Frontal cortex (tissue), 4 donors: Measurements from ENCODE around the gene APOF. TPM values are rescaled to one million over a fixed set of nuclear protein-coding genes. Genes with fewer than 3 reads are reported as not detected.
A peak's percentile ranks its signal among the peaks of the same experiment; 100 is the strongest.
"Not testable (repeated sequence)": the region's sequence is repeated elsewhere in the genome, so short reads cannot be mapped to it uniquely, and the experiment has no call there.

Source experiments
- DNase-seq, 2 donors: peaks; one replicate each; pipeline ENCODE4 v3.0.0; 2012; ENCODE audit warnings: low spot score in 2 of 2
- FAIRE-seq: peaks from 2 replicates; lab custom pipeline; 2012; peaks lifted over from hg19 to GRCh38; lab: Jason Lieb, UNC
- small RNA-seq: library from RNA; depleted of rRNA; stranded (forward); fragments of <200 nt; gene quantifications from one replicate; pipeline ENCODE3, GENCODE V24; 2014
- total RNA-seq: library from RNA; depleted of rRNA; stranded (reverse); fragments of >200 nt; gene quantifications from one replicate; pipeline ENCODE4 v1.2.3, GENCODE V29; 2014
- donor health status: control.
- donor health status: control.
- donor health status: control.

Gene APOF
- total RNA-seq, 1 donor from 2014 or later, result not detected

GRCh38 chr12:56334490-56334793 is 28.2 kb downstream of the APOF start:
- FAIRE-seq (no peak), DNase-seq (no peak)

- FAIRE-seq (no peak), DNase-seq (peak; percentile 78 to 94)
Measured at GRCh38 chr12:56333679-56334489, 28.8 kb downstream of the APOF start, which contains the start of gene PAN2. PAN2 (minus strand) TSS chr12:56334000; CDS start chr12:56333094, 906 bp downstream.

GRCh38 chr12:56333197-56333678 is 29.4 kb downstream of the APOF start:
- DNase-seq (no peak), FAIRE-seq (no peak)

DNA sequence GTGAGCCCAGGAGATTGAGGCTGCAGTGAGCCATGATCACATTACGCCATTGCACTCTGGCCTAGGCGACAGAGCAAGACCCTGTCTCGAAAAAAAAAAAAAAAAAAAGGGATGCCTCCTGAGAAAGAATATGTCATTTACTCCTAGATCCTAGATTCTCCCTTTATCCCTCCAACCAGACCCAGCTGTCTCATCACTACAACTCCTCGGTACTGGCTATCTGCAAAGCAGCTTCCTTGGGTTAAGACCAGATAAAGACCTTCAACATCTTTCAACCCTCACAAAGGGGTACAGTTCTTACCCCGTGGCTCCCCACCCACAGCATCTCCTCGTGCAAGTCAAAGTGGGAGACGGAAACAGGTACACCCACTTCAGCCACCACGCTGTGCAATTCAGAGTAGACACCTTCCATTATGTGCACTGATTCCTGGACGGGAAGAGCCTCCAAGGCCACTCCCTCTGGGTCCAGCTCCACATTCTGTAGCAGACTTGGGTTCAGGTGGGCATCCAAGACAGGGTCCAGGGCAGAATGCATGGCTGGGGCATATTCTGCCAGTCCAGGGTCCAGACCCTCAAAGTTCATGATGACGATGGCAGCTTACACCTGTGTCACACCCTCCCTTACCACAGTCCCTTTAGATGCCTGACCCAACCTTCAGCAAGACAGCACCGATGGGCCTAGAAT is 30.0 kb downstream of the APOF start:
- DNase-seq (no peak), FAIRE-seq (no peak)

GRCh38 chr12:56330936-56331490 is 31.6 kb downstream of the APOF start:
- no peak for DNase-seq
- no peak for FAIRE-seq

DNA sequence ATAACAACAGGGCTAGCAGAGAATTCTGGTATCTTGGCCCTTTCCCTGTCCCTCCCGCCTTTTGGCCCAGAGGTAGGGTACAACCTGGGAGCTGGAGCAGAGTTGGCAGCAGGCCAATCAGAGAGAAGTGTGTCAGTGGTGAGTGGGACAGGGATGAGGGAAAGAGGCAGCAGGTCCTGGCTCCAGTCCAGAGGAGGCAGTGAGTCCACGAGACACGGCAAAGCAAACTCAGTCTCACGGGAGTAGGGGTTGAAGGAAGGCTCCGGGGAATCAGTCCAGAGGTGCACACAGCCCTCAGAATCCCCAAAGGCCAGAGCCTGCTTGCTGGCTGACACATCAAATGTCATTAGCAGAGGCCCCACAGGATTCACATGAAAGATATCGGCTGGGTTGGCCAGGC is 36.1 kb downstream of the APOF start:
- DNase-seq, result no peak
- no peak for FAIRE-seq

- DNase-seq, result no peak
- FAIRE-seq, result no peak
Measured at GRCh38 chr12:56326126-56326525, 36.5 kb downstream of the APOF start.

DNA sequence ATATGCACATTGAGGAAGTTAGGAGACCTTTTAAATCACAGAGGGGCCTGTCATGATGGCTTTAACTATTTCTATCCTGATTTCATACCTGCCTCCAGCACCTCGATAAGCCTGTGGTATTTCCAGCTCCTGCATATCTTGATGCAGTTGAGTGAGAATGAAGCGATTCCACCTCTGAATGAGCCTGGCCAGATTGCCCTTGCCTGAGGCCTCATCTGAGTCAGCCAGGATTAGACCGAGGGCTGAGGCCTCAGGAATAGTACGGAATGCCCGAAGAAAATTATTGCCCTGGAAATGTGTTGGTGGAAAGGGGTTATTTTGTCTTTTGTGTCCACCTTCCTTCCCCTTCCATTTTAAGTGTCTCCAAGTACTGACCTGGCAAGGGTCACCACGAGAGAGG is 38.5 kb downstream of the APOF start:
- FAIRE-seq, result no peak
- no peak for DNase-seq

DNA sequence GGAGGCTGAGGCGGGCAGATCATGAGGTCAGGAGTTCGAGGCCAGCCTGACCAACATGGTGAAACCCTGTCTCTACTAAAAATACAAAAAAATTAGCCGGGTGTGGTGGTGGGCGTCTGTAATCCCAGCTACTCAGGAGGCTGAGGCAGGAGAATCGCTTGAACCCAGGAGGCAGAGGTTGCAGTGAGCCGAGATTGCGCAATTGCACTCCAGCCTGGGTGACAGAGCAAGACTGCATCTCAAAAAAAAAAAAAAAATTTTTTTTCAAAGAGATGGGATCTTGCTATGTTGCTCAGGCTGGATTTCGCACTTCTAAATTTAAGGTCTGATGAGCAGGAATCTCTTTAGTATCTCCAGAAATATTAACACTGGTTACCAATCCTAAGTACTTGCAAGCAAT is 41.0 kb downstream of the APOF start:
- FAIRE-seq, DNase-seq: not testable (repeated sequence)

DNA sequence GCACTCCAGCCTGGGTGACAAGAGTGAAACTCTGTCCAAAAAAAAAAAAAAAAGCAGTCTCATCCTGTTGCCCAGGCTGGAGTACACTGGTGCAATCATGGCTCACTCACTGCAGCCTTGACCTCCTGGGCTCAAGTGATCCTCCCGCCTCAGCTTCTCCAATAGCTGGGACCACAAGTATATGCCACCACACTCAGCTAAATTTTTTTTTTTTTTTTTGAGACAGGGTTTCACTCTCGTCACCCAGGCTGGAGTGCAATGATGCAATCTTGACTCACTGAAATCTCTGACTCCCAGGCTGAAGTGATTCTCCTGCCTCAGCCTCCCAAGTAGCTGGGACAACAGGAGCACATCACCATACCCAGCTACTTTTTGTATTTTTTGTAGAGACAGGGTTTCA is 41.6 kb downstream of the APOF start:
- no peak for DNase-seq
- FAIRE-seq, result no peak

- DNase-seq, result no peak
Measured at GRCh38 chr12:56317675-56318074, 45.0 kb downstream of the APOF start.

GRCh38 chr12:56315622-56316473 is 46.8 kb downstream of the APOF start, which contains the start of gene CNPY2:
CNPY2 (minus strand) TSS chr12:56315988; CDS start chr12:56315217, 771 bp downstream.
- FAIRE-seq (no peak), DNase-seq (peak; percentile 72 to 88)

More at GRCh38 chr12:56317675-56318074, 45.0 kb downstream of the APOF start:
- FAIRE-seq, result no peak

GRCh38 chr12:56315249-56315621 is 47.4 kb downstream of the APOF start:
- DNase-seq (peak; percentile 44 to 45), FAIRE-seq (no peak)

DNA sequence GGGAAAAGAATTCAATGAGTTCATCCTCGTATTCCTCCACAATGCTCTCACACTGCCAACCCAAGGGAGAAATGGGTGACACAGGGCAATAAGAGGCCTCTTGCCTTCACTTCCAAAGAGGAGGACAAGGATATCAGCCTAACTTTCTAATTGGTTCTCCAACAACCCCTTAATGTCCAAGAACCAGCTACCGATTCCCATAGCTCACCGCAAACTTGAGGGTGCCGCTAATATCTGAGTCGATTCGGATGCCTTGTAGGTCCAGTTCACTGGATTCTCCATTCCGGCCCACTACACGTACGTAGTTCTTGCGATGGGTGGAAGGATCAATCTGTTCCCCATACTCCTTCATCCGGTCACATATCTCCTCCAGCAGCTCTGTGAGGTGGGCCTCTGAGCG is 51.7 kb downstream of the APOF start:
- FAIRE-seq, result no peak
- DNase-seq, result no peak

Small RNA genes lying within 50 kb of the gene (small RNA-seq; reads per million reads assigned to genes)
- not detected for gene RNU7-40P

Other genes with a start within 250 kb of the APOF start
- gene RPL41, start 246.2 kb downstream of the APOF start, total RNA-seq, result 1,399 TPM
- 8.2 TPM for gene ZC3H10, start 244.6 kb downstream of the APOF start, total RNA-seq
- 26.5 TPM for gene ESYT1, start 234.6 kb downstream of the APOF start, total RNA-seq
- gene MYL6B, start 210.3 kb downstream of the APOF start, total RNA-seq, result 123 TPM
- gene MYL6, start 204.5 kb downstream of the APOF start, total RNA-seq, result 511 TPM
- gene SMARCC2, start 173.4 kb downstream of the APOF start, total RNA-seq, result 93.3 TPM
- gene RNF41, start 140.9 kb downstream of the APOF start, total RNA-seq, result 53.0 TPM
- gene NABP2, start 138.5 kb downstream of the APOF start, total RNA-seq, result 26.9 TPM
- not detected for gene SLC39A5, start 132.8 kb downstream of the APOF start, total RNA-seq
- gene ANKRD52, start 104.5 kb downstream of the APOF start, total RNA-seq, result 10.2 TPM
- 12.2 TPM for gene COQ10A, start 95.9 kb downstream of the APOF start, total RNA-seq
- 83.6 TPM for gene CS, start 62.5 kb downstream of the APOF start, total RNA-seq
- 42.8 TPM for gene CNPY2, start 46.9 kb downstream of the APOF start, total RNA-seq
- gene PAN2, start 28.9 kb downstream of the APOF start, total RNA-seq, result 24.5 TPM
- gene IL23A, start 24.0 kb downstream of the APOF start, total RNA-seq, result not detected
- 75.0 TPM for gene STAT2, start 2.8 kb downstream of the APOF start, total RNA-seq
- gene TIMELESS, start 86.6 kb upstream of the APOF start, total RNA-seq, result 2.9 TPM
- gene MIP, start 91.8 kb upstream of the APOF start, total RNA-seq, result 0.41 TPM
- 1.2 TPM for gene SPRYD4, start 105.7 kb upstream of the APOF start, total RNA-seq
- gene GLS2, start 125.3 kb upstream of the APOF start, total RNA-seq, result 4.1 TPM
- gene RBMS2, start 159.0 kb upstream of the APOF start, total RNA-seq, result 2.4 TPM